ENCODE data around the gene KCNMB4.

GRCh38 chr12:70364695-70365397 is 1.2 kb upstream of the KCNMB4 start:
- TF ChIP-seq CTCF (IDR thresholded peaks at IDR 0.05) (no peak), POLR2A (IDR thresholded peaks at IDR 0.05) (no peak)
